Liver (tissue), 9 donors: Measurements from ENCODE around the gene MAP3K20. TPM values are rescaled to one million over a fixed set of nuclear protein-coding genes. Genes with fewer than 3 reads are reported as not detected.
"Not testable (repeated sequence)": the region's sequence is repeated elsewhere in the genome, so short reads cannot be mapped to it uniquely, and the experiment has no call there.

Source experiments
- DNase-seq: peaks from one replicate; pipeline ENCODE4 v3.0.0-alpha.2; 2017; ENCODE audit warnings: low spot score
- H3K27ac ChIP-seq, 2 donors: one replicate each; pipeline ENCODE4 v1.7.0; 2013; ENCODE audit warnings: inconsistent platforms in 2 of 2, low read length in 2 of 2, control low read depth in 1 of 2, low read depth in 1 of 2, mild to moderate bottlenecking in 1 of 2
- H3K27me3 ChIP-seq, 4 donors: one replicate each; pipeline versions ENCODE4 v1.6.1 to v1.7.0; 2013; ENCODE audit warnings: low read length in 3 of 4, inconsistent platforms in 1 of 4, mild to moderate bottlenecking in 1 of 4, moderate library complexity in 1 of 4; ENCODE audit not compliant: control insufficient read depth in 4 of 4, insufficient read depth in 4 of 4
- H3K36me3 ChIP-seq, 4 donors: one replicate each; pipeline versions ENCODE4 v1.6.1 to v1.7.0; 2013; ENCODE audit warnings: low read length in 3 of 4, mild to moderate bottlenecking in 3 of 4, low read depth in 1 of 4, moderate library complexity in 1 of 4; ENCODE audit not compliant: control insufficient read depth in 4 of 4, insufficient read depth in 3 of 4
- H3K4me1 ChIP-seq, 4 donors: one replicate each; pipeline versions ENCODE4 v1.6.1 to v1.7.0; 2013; ENCODE audit warnings: low read length in 3 of 4, mild to moderate bottlenecking in 3 of 4, moderate library complexity in 1 of 4; ENCODE audit not compliant: control insufficient read depth in 4 of 4, insufficient read depth in 4 of 4
- H3K4me3 ChIP-seq, 3 donors: one replicate each; pipeline versions ENCODE4 v1.6.1 to v1.7.0; 2013; ENCODE audit warnings: low read length in 3 of 3, control low read depth in 1 of 3, low read depth in 1 of 3, mild to moderate bottlenecking in 1 of 3
- H3K9ac ChIP-seq, 2 donors: one replicate each; pipeline ENCODE4 v1.7.0; 2013; ENCODE audit warnings: low read length in 2 of 2, mild to moderate bottlenecking in 2 of 2, moderate library complexity in 2 of 2, control low read depth in 1 of 2, low read depth in 1 of 2
- H3K9me3 ChIP-seq, 4 donors: one replicate each; pipeline versions ENCODE4 v1.6.1 to v1.7.0; 2013; ENCODE audit warnings: low read length in 3 of 4; ENCODE audit not compliant: control insufficient read depth in 4 of 4
- ATF3 ChIP-seq: IDR thresholded peaks from 2 replicates; pipeline ENCODE4 v1.6.1; 2016; ENCODE audit warnings: antibody characterized with exemption
- CTCF ChIP-seq: fragments of 150-350 bp; IDR thresholded peaks from 2 replicates; pipeline ENCODE4 v1.5.1; 2017; ENCODE audit warnings: improper control_type of control experiment, low read depth, low read length; ENCODE audit not compliant: missing input control
- EGR1 ChIP-seq, 2 donors: IDR thresholded peaks; 2 replicates each; pipeline ENCODE4 v1.6.1; 2016 to 2018; ENCODE audit warnings: antibody characterized with exemption in 2 of 2, low read depth in 2 of 2
- FOXA1 ChIP-seq: IDR thresholded peaks from 2 replicates; pipeline ENCODE4 v1.6.1; 2016; ENCODE audit warnings: antibody characterized with exemption
- FOXA2 ChIP-seq: IDR thresholded peaks from 2 replicates; pipeline ENCODE4 v1.6.1; 2016; ENCODE audit warnings: antibody characterized with exemption
- GABPA ChIP-seq, 2 donors: IDR thresholded peaks in 1 of 2; conservative IDR thresholded peaks in 1 of 2; 2 replicates each; pipeline ENCODE4 v1.6.1; 2016; ENCODE audit warnings: antibody characterized with exemption in 2 of 2, mild to moderate bottlenecking in 1 of 2, moderate library complexity in 1 of 2
- HNF4A ChIP-seq, 2 donors: conservative IDR thresholded peaks; 2 replicates each; pipeline ENCODE4 v1.6.1; 2016; ENCODE audit warnings: antibody characterized with exemption in 2 of 2, mild to moderate bottlenecking in 2 of 2
- HNF4G ChIP-seq: IDR thresholded peaks from 2 replicates; pipeline ENCODE4 v1.6.1; 2016; ENCODE audit warnings: antibody characterized with exemption
- JUND ChIP-seq, 2 donors: IDR thresholded peaks; 2 replicates each; pipeline ENCODE4 v1.6.1; 2016; ENCODE audit warnings: antibody characterized with exemption in 2 of 2
- MAX ChIP-seq: IDR thresholded peaks from 2 replicates; pipeline ENCODE4 v1.6.1; 2016; ENCODE audit warnings: antibody characterized with exemption
- NR2F2 ChIP-seq: IDR thresholded peaks from 2 replicates; pipeline ENCODE4 v1.6.1; 2016; ENCODE audit warnings: antibody characterized with exemption
- RAD21 ChIP-seq, 2 donors: IDR thresholded peaks; 2 replicates each; pipeline ENCODE4 v1.6.1; 2016; ENCODE audit warnings: antibody characterized with exemption in 2 of 2, mild to moderate bottlenecking in 2 of 2
- REST ChIP-seq: IDR thresholded peaks from 2 replicates; pipeline ENCODE4 v1.6.1; 2016; ENCODE audit warnings: antibody characterized with exemption, mild to moderate bottlenecking
- RXRA ChIP-seq, 2 donors: IDR thresholded peaks; 2 replicates each; pipeline ENCODE4 v1.6.1; 2017 to 2018; ENCODE audit warnings: antibody characterized with exemption in 2 of 2, mild to moderate bottlenecking in 1 of 2
- SP1 ChIP-seq: IDR thresholded peaks from 2 replicates; pipeline ENCODE4 v1.6.1; 2018; ENCODE audit warnings: antibody characterized with exemption, mild to moderate bottlenecking
- TAF1 ChIP-seq: conservative IDR thresholded peaks from 2 replicates; pipeline ENCODE4 v1.6.1; 2016; ENCODE audit warnings: antibody characterized with exemption, mild to moderate bottlenecking
- YY1 ChIP-seq: IDR thresholded peaks from 2 replicates; pipeline ENCODE4 v1.6.1; 2016; ENCODE audit warnings: antibody characterized with exemption, mild to moderate bottlenecking
- ZBTB33 ChIP-seq: IDR thresholded peaks from 2 replicates; pipeline ENCODE4 v1.6.1; 2016; ENCODE audit warnings: antibody characterized with exemption
- WGBS: extraction: QIAGEN DNeasy Blood & Tissue Kit; methylation state at CpG from one replicate; pipeline ENCODE4 v1.1.7; 2013; 5-methylcytosine and 5-hydroxymethylcytosine counted together
- polyA plus RNA-seq, 2 donors: library from polyadenylated mRNA; stranded (reverse) in 1 of 2; unstranded in 1 of 2; fragments of 200-250 nt in 1 of 2; fragments of >200 nt in 1 of 2; fragmentation: Nextera tagmentation in 1 of 2; extraction: Ambion mirVana in 1 of 2; gene quantifications; one replicate each; pipeline versions ENCODE4 v1.2.1 to v1.2.3, GENCODE V29; 2013 to 2015
- total RNA-seq, 2 donors: library from RNA; depleted of rRNA; stranded (reverse); fragments of >200 nt; gene quantifications; one replicate each; pipeline ENCODE4 v1.2.3, GENCODE V29; 2014
- donor health status: healthy.
- donor health status: healthy.
- donor health status: healthy.
- donor health status: healthy.
- donor health status: healthy.

The MAP3K20 gene
- total and polyA plus RNA-seq, 4 donors = 9.1 to 22.6 (median 14.9) TPM

GRCh38 chr2:173124441-173124840 lies 48.8 kb downstream of the MAP3K20 start (continued):
- no peak for TF ChIP-seq ATF3

GRCh38 chr2:173126819-173127218 lies 51.2 kb downstream of the MAP3K20 start:
- DNase-seq = no peak
- Histone ChIP-seq H3K27me3 (no peaks in the 10 kb centered on the region), H3K36me3 (peaks cover 0 to 2% (median 0%) of the 10 kb centered on the region in 4 donors), H3K9ac (no peak overlapping the region), H3K9me3 (no peaks in the 10 kb centered on the region), H3K4me1 (no peaks in the 10 kb centered on the region), H3K4me3 (no peak overlapping the region), H3K27ac (no peak overlapping the region)
- TF ChIP-seq JUND (IDR thresholded peaks at IDR 0.05) = no peak
- no peak for TF ChIP-seq RAD21 (IDR thresholded peaks at IDR 0.05)
- TF ChIP-seq EGR1 (IDR thresholded peaks at IDR 0.05; ENCODE audit: low read depth in 2 of 2) = no peak
- no peak for TF ChIP-seq GABPA (IDR thresholded peaks at IDR 0.05 in 1 of 2, conservative IDR thresholded peaks at IDR 0.05 in 1 of 2)
- TF ChIP-seq REST = no peak
- no peak for TF ChIP-seq HNF4G
- TF ChIP-seq ATF3 = no peak
- no peak for TF ChIP-seq SP1
- no peak for TF ChIP-seq FOXA1
- no peak for TF ChIP-seq HNF4A (conservative IDR thresholded peaks at IDR 0.05)
- TF ChIP-seq NR2F2 = no peak
- TF ChIP-seq RXRA (IDR thresholded peaks at IDR 0.05) = no peak
- TF ChIP-seq YY1 = no peak
- TF ChIP-seq FOXA2 = no peak
- no peak for TF ChIP-seq MAX
- TF ChIP-seq TAF1 = no peak
- no peak for TF ChIP-seq CTCF
- no peak for TF ChIP-seq ZBTB33
- WGBS = 84% methylated on average over 1 of the region's 1 CpG

- not testable (repeated sequence) for H3K27ac ChIP-seq, DNase-seq, H3K9me3 ChIP-seq, H3K27me3 ChIP-seq, H3K4me3 ChIP-seq, H3K9ac ChIP-seq, H3K4me1 ChIP-seq, H3K36me3 ChIP-seq
- WGBS = 89% methylated on average over 5 of the region's 5 CpGs
These were observed 52.5 kb downstream of the MAP3K20 start for GRCh38 chr2:173128132-173128531.
